H9 (cell line): ENCODE results near the gene PTPRN2. TPM values are rescaled to one million over a fixed set of nuclear protein-coding genes. Genes with fewer than 3 reads are reported as not detected.

Experiments
- DNase-seq: peaks from one replicate; pipeline ENCODE4 v3.0.0-alpha.2; 2017
- H2AFZ ChIP-seq: one replicate; pipeline ENCODE4 v1.6.1; 2013; ENCODE audit warnings: mild to moderate bottlenecking, low read length, control low read depth, moderate library complexity
- H2AK5ac ChIP-seq: 2 replicates; pipeline ENCODE4 v1.6.1; 2013; ENCODE audit warnings: low read length, control low read depth, mixed read lengths; ENCODE audit not compliant: insufficient read length
- H2BK120ac ChIP-seq: one replicate; pipeline ENCODE4 v1.6.1; 2013; ENCODE audit warnings: low read depth, mild to moderate bottlenecking, low read length, control low read depth, inconsistent platforms; ENCODE audit not compliant: poor library complexity, severe bottlenecking
- H2BK12ac ChIP-seq: 2 replicates; pipeline ENCODE4 v1.6.1; 2013; ENCODE audit warnings: low read length, control low read depth, mixed read lengths, low read depth; ENCODE audit not compliant: insufficient read length
- H2BK15ac ChIP-seq: 2 replicates; pipeline ENCODE4 v1.6.1; 2013; ENCODE audit warnings: low read depth, low read length, control low read depth
- H2BK20ac ChIP-seq: one replicate; pipeline ENCODE4 v1.6.1; 2013; ENCODE audit warnings: low read depth, mild to moderate bottlenecking, low read length, control low read depth, inconsistent platforms; ENCODE audit not compliant: poor library complexity, severe bottlenecking
- H2BK5ac ChIP-seq: 2 replicates; pipeline ENCODE4 v1.6.1; 2013; ENCODE audit warnings: low read length, control low read depth, mixed read lengths; ENCODE audit not compliant: insufficient read length
- H3K14ac ChIP-seq: 2 replicates; pipeline ENCODE4 v1.6.1; 2013; ENCODE audit warnings: low read length, control low read depth; ENCODE audit not compliant: insufficient read depth
- H3K18ac ChIP-seq: 2 replicates; pipeline ENCODE4 v1.6.1; 2013; ENCODE audit warnings: low read depth, mild to moderate bottlenecking, mixed read lengths, low read length, control low read depth; ENCODE audit not compliant: insufficient read length
- H3K23ac ChIP-seq: 2 replicates; pipeline ENCODE4 v1.6.1; 2013; ENCODE audit warnings: low read length, control low read depth, mixed read lengths, low read depth; ENCODE audit not compliant: insufficient read length
- H3K23me2 ChIP-seq: 2 replicates; pipeline ENCODE4 v1.6.1; 2013; ENCODE audit warnings: low read depth, mild to moderate bottlenecking, mixed read lengths, low read length, control low read depth; ENCODE audit not compliant: insufficient read length, poor library complexity, severe bottlenecking
- H3K27ac ChIP-seq: 2 replicates; pipeline ENCODE4 v1.5.1; 2013; ENCODE audit warnings: low read length, control low read depth, mixed read lengths, low read depth; ENCODE audit not compliant: insufficient read length
- H3K27me3 ChIP-seq: 2 replicates; pipeline ENCODE4 v1.6.1; 2013; ENCODE audit warnings: low read length, control low read depth, inconsistent platforms; ENCODE audit not compliant: insufficient read depth
- H3K4ac ChIP-seq: 2 replicates; pipeline ENCODE4 v1.6.1; 2013; ENCODE audit warnings: low read depth, mild to moderate bottlenecking, control low read depth, inconsistent platforms, low read length, moderate library complexity
- H3K4me1 ChIP-seq: 2 replicates; pipeline ENCODE4 v1.6.1; 2013; ENCODE audit warnings: low read length, control low read depth, inconsistent platforms; ENCODE audit not compliant: insufficient read depth
- H3K4me2 ChIP-seq: 2 replicates; pipeline ENCODE4 v1.6.1; 2013; ENCODE audit warnings: low read length, control low read depth, mixed read lengths; ENCODE audit not compliant: insufficient read length, insufficient read depth
- H3K56ac ChIP-seq: 2 replicates; pipeline ENCODE4 v1.6.1; 2013; ENCODE audit warnings: low read depth, mild to moderate bottlenecking, mixed read lengths, low read length, control low read depth; ENCODE audit not compliant: insufficient read length
- H3K79me1 ChIP-seq: 2 replicates; pipeline ENCODE4 v1.6.1; 2013; ENCODE audit warnings: low read depth, mild to moderate bottlenecking, moderate library complexity, low read length, control low read depth, inconsistent platforms; ENCODE audit not compliant: insufficient read depth, poor library complexity, severe bottlenecking
- H3K79me2 ChIP-seq: 2 replicates; pipeline ENCODE4 v1.6.1; 2013; ENCODE audit warnings: low read length, control low read depth, inconsistent platforms; ENCODE audit not compliant: insufficient read depth
- H3K9ac ChIP-seq: 2 replicates; pipeline ENCODE4 v1.6.1; 2013; ENCODE audit warnings: low read length, control low read depth, mixed read lengths; ENCODE audit not compliant: insufficient read length; ENCODE audit errors: extremely low read depth
- H3K9me3 ChIP-seq: one replicate; pipeline ENCODE4 v1.6.1; 2013; ENCODE audit warnings: low read depth, low read length, inconsistent platforms; ENCODE audit not compliant: control insufficient read depth
- H3T11ph ChIP-seq: one replicate; pipeline ENCODE4 v1.6.1; 2013; ENCODE audit warnings: mild to moderate bottlenecking, low read length, control low read depth, inconsistent platforms
- H4K20me1 ChIP-seq: one replicate; pipeline ENCODE4 v1.6.1; 2013; ENCODE audit not compliant: control insufficient read depth, insufficient read length, insufficient read depth
- H4K5ac ChIP-seq: 2 replicates; pipeline ENCODE4 v1.6.1; 2013; ENCODE audit warnings: low read depth, mild to moderate bottlenecking, mixed read lengths, low read length, control low read depth; ENCODE audit not compliant: insufficient read length
- H4K8ac ChIP-seq: replicated peaks from 2 replicates; pipeline ENCODE4 v1.6.1; 2013; ENCODE audit warnings: low read length, control low read depth, mixed read lengths, low read depth; ENCODE audit not compliant: insufficient read length
- H4K91ac ChIP-seq: 2 replicates; pipeline ENCODE4 v1.6.1; 2013; ENCODE audit warnings: low read depth, mild to moderate bottlenecking, moderate library complexity, mixed read lengths, low read length, control low read depth; ENCODE audit not compliant: insufficient read length
- H3K27ac Mint-ChIP-seq, 3 experiments: 2 replicates in 2 of 3; 3 replicates in 1 of 3; pipeline ENCODE4 v1.8.0; 2020 to 2021; ENCODE audit warnings: mixed read lengths in 3 of 3, mild to moderate bottlenecking in 1 of 3, moderate library complexity in 1 of 3
- H3K27me3 Mint-ChIP-seq: 2 replicates; pipeline ENCODE4 v1.8.0; 2021; ENCODE audit warnings: low read depth, mild to moderate bottlenecking, moderate library complexity, mixed read lengths
- H3K36me3 Mint-ChIP-seq, 3 experiments: 2 replicates in 2 of 3; 3 replicates in 1 of 3; pipeline ENCODE4 v1.8.0; 2020 to 2021; ENCODE audit warnings: low read depth in 3 of 3, mixed read lengths in 3 of 3; ENCODE audit not compliant: insufficient read depth in 1 of 3
- H3K4me1 Mint-ChIP-seq, 2 experiments: 2 replicates each; pipeline ENCODE4 v1.8.0; 2020; ENCODE audit warnings: mixed read lengths in 2 of 2
- H3K4me3 Mint-ChIP-seq, 2 experiments: 2 replicates in 1 of 2; 3 replicates in 1 of 2; pipeline ENCODE4 v1.8.0; 2020 to 2021; ENCODE audit warnings: mild to moderate bottlenecking in 2 of 2, mixed read lengths in 2 of 2, moderate library complexity in 1 of 2
- H3K9me3 Mint-ChIP-seq, 2 experiments: 2 replicates in 1 of 2; 3 replicates in 1 of 2; pipeline ENCODE4 v1.8.0; 2020; ENCODE audit warnings: mild to moderate bottlenecking in 2 of 2, mixed read lengths in 2 of 2, moderate library complexity in 1 of 2
- WGBS: extraction: QIAGEN DNeasy Blood & Tissue Kit; methylation state at CpG from one replicate; pipeline ENCODE4 v1.1.7; 2013; ENCODE audit warnings: missing lambda C conversion rate, low lambda C conversion rate, mixed read lengths; ENCODE audit not compliant: insufficient read length; ENCODE audit errors: extremely low coverage; 5-methylcytosine and 5-hydroxymethylcytosine counted together
- total RNA-seq: library from RNA; stranded (reverse); gene quantifications from 2 replicates; pipeline ENCODE4 v1.2.1, GENCODE V29; 2021
- TF ChIP-seq, protein P1 (sequence below): fragments of 200-600 bp; sonication (generic); conservative IDR thresholded peaks from 3 replicates; pipeline ENCODE4 v1.8.0; 2021; ENCODE audit warnings: antibody characterized with exemption, mild to moderate bottlenecking

The PTPRN2 gene
- total RNA-seq, 1 experiment from 2014 or later = 5.2 TPM

DNA sequence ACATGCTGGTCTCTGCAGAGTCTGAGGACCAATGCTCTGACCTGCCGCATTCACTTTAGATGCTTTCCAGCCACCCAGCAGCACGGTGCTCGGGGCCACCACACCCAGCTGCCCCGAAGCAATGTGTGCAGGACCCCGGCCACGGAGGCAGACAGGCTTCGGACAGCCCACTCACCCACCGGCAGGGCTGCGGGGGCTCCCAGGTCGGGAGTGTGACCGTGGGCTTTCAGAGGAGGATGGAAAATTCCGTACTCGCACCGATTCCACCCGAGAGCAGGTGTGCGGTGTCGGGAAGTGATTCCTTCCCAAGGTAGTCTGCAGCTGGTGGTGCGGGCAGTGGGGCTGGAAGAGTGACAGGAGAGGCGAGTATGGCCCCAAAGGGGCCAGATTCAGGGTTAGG is 1059.9 kb downstream of the PTPRN2 start:
- Histone ChIP-seq H3K56ac (no peak overlapping the region), H2BK120ac (no peak overlapping the region), H3K4me2 (no peak overlapping the region), H4K20me1 (peaks cover 5% of the 10 kb centered on the region), H2BK20ac (no peak overlapping the region), H3K23me2 (no peaks in the 10 kb centered on the region), H3K79me1 (no peaks in the 10 kb centered on the region), H3K27ac (no peak overlapping the region), H3K14ac (no peak overlapping the region), H3T11ph (no peak overlapping the region), H3K9ac (no peak overlapping the region), H3K79me2 (no peaks in the 10 kb centered on the region), H3K9me3 (no peaks in the 10 kb centered on the region), H2BK12ac (no peak overlapping the region), H3K27me3 (no peaks in the 10 kb centered on the region), H3K23ac (no peak overlapping the region), H4K8ac (no peak overlapping the region), H4K5ac (no peak overlapping the region), H2AFZ (no peak overlapping the region), H2BK5ac (no peak overlapping the region), H4K91ac (no peak overlapping the region), H3K18ac (no peak overlapping the region), H3K4me1 (0 out of 2 replicates have a peak, but pooled peaks cover 2% of the 10 kb centered on the region), H2BK15ac (no peak overlapping the region), H3K4ac (no peak overlapping the region), H2AK5ac (no peak overlapping the region)
- TF ChIP-seq, protein P1, sequence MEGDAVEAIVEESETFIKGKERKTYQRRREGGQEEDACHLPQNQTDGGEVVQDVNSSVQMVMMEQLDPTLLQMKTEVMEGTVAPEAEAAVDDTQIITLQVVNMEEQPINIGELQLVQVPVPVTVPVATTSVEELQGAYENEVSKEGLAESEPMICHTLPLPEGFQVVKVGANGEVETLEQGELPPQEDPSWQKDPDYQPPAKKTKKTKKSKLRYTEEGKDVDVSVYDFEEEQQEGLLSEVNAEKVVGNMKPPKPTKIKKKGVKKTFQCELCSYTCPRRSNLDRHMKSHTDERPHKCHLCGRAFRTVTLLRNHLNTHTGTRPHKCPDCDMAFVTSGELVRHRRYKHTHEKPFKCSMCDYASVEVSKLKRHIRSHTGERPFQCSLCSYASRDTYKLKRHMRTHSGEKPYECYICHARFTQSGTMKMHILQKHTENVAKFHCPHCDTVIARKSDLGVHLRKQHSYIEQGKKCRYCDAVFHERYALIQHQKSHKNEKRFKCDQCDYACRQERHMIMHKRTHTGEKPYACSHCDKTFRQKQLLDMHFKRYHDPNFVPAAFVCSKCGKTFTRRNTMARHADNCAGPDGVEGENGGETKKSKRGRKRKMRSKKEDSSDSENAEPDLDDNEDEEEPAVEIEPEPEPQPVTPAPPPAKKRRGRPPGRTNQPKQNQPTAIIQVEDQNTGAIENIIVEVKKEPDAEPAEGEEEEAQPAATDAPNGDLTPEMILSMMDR = no peak
- peak; percentile 22 for DNase-seq
- Mint-ChIP-seq H3K27ac (no peak overlapping the region), H3K27me3 (peaks cover 89% of the 10 kb centered on the region), H3K4me3 (no peak overlapping the region), H3K4me1 (peaks cover 0 to 6% of the 10 kb centered on the region in 2 experiments; a peak in 1 of 4 replicates), H3K9me3 (peaks cover 6 to 10% of the 10 kb centered on the region in 2 experiments; a peak in 3 of 5 replicates), H3K36me3 (no peaks in the 10 kb centered on the region; a peak in 1 of 7 replicates)
- no CpG with 5 or more reads among the region's 19 CpGs for WGBS
